ENCODE measurements around the gene CFAP221. TPM values are rescaled to one million over a fixed set of nuclear protein-coding genes. Genes with fewer than 3 reads are reported as not detected.

CFAP221 gene
- total and polyA plus RNA-seq, 8 donors = 10.1 to 25.3 (median 15.2) TPM

GRCh38 chr2:119702203-119702917 is 158.1 kb downstream of the CFAP221 start:
- no peak overlapping the region for H3K4me3 ChIP-seq
- no peaks in the 10 kb centered on the region for H3K4me1 ChIP-seq
- no peaks in the 10 kb centered on the region for H3K36me3 ChIP-seq
- no peak for TF ChIP-seq CTCF (IDR thresholded peaks at IDR 0.05)
- no peaks in the 10 kb centered on the region for H3K27me3 ChIP-seq
- FAIRE-seq (no peak), DNase-seq (no peak), ATAC-seq (no peak)
- 66 to 71% methylated on average over 2 of the region's 2 CpGs for WGBS, 2 donors
- intact Hi-C loops (cut with DNase I) = loop anchor here in 2 of 3 donors (5.0 to 10.0 kb wide), 3 partner anchors 122 to 472 kb away; no protein-coding TSS in a partner anchor
- no peak overlapping the region for H3K27ac ChIP-seq
- no peaks in the 10 kb centered on the region for H3K9me3 ChIP-seq

- Histone ChIP-seq H3K4me1 (no peaks in the 10 kb centered on the region), H3K4me3 (no peak overlapping the region), H3K27ac (no peak overlapping the region), H3K27me3 (no peaks in the 10 kb centered on the region), H3K36me3 (no peaks in the 10 kb centered on the region), H3K9me3 (no peaks in the 10 kb centered on the region)
- intact Hi-C loops (cut with DNase I) = loop anchor here in 2 of 3 donors (5.0 to 10.0 kb wide), 3 partner anchors 122 to 472 kb away; no protein-coding TSS in a partner anchor
- peak; percentile 39 to 89 (median 74) for DNase-seq
- peak; percentile 98 to 99 (median 99) for ATAC-seq
- WGBS, 2 donors = 15 to 16% methylated on average over 13 of the region's 13 CpGs
- FAIRE-seq = no peak
- peak; percentile 90 to 99 (median 96) for TF ChIP-seq CTCF (IDR thresholded peaks at IDR 0.05)
Observed at GRCh38 chr2:119702918-119703401, 158.7 kb downstream of the CFAP221 start.

GRCh38 chr2:119703526-119703925 is 159.3 kb downstream of the CFAP221 start:
- DNase-seq (no peak), FAIRE-seq (no peak), ATAC-seq (no peak)
- Histone ChIP-seq H3K4me1 (no peaks in the 10 kb centered on the region), H3K36me3 (no peaks in the 10 kb centered on the region), H3K27ac (no peak overlapping the region), H3K4me3 (no peak overlapping the region), H3K9me3 (no peaks in the 10 kb centered on the region), H3K27me3 (no peaks in the 10 kb centered on the region)
- 62 to 77% methylated on average over 5 of the region's 5 CpGs for WGBS, 2 donors
- intact Hi-C loops (cut with DNase I) = loop anchor here in 2 of 3 donors (5.0 to 10.0 kb wide), 3 partner anchors 121 to 471 kb away; no protein-coding TSS in a partner anchor
- no peak for TF ChIP-seq CTCF (IDR thresholded peaks at IDR 0.05)

GRCh38 chr2:119704670-119705120 is 160.4 kb downstream of the CFAP221 start:
- H3K27me3 ChIP-seq = no peaks in the 10 kb centered on the region
- WGBS, 2 donors = 57 to 64% methylated on average over 2 of the region's 2 CpGs
- no peaks in the 10 kb centered on the region for H3K4me1 ChIP-seq
- no peak for TF ChIP-seq CTCF (IDR thresholded peaks at IDR 0.05)
- no peak for DNase-seq
- no peak for FAIRE-seq
- H3K36me3 ChIP-seq = no peaks in the 10 kb centered on the region
- intact Hi-C loops (cut with DNase I) = loop anchor here in 2 of 3 donors (5.0 to 10.0 kb wide), 3 partner anchors 120 to 470 kb away; no protein-coding TSS in a partner anchor
- no peak for ATAC-seq
- H3K27ac ChIP-seq = no peak overlapping the region
- no peaks in the 10 kb centered on the region for H3K9me3 ChIP-seq
- no peak overlapping the region for H3K4me3 ChIP-seq

GRCh38 chr2:119706221-119706620 is 162.0 kb downstream of the CFAP221 start:
- Histone ChIP-seq H3K27ac (no peak overlapping the region), H3K4me1 (no peaks in the 10 kb centered on the region), H3K27me3 (no peaks in the 10 kb centered on the region), H3K4me3 (no peak overlapping the region), H3K36me3 (no peaks in the 10 kb centered on the region), H3K9me3 (no peaks in the 10 kb centered on the region)
- intact Hi-C loops (cut with DNase I) = loop anchor here in 1 of 3 donors (10.0 kb wide), 2 partner anchors 119 to 469 kb away; no protein-coding TSS in a partner anchor
- ATAC-seq (no peak), DNase-seq (no peak), FAIRE-seq (no peak)
- TF ChIP-seq CTCF (IDR thresholded peaks at IDR 0.05) = no peak
- WGBS, 2 donors = 78 to 82% methylated on average over 8 of the region's 8 CpGs
